ENCODE measurements around the gene TPT1.

DNA sequence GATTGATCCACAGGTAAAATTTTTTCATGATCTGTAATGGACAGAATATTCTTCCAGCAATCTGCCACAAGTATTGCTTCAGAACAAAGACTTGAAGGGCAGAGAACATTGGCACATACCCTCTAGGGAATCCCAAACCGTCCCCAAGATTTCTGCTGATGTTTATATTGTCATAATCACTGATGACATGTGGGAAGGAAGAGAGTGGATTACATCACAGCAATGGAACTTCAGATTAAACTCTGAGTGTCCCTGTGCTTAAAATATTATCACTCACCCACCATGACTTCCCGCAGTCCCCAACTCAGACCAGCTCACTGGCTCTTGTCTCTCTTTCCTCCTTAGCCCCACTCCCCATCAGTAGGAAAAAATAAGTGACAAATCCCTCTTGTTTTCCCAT is 8.5 kb upstream of the TPT1 start:
- TF ChIP-seq MAZ (IDR thresholded peaks at IDR 0.05; ENCODE audit: borderline replicate concordance, low read depth, low read length) (no peak), EP300 (IDR thresholded peaks at IDR 0.05) (no peak), POLR2AphosphoS2 (conservative IDR thresholded peaks at IDR 0.05; ENCODE audit: low read length) (no peak)
- TF ChIP-seq, protein P1, sequence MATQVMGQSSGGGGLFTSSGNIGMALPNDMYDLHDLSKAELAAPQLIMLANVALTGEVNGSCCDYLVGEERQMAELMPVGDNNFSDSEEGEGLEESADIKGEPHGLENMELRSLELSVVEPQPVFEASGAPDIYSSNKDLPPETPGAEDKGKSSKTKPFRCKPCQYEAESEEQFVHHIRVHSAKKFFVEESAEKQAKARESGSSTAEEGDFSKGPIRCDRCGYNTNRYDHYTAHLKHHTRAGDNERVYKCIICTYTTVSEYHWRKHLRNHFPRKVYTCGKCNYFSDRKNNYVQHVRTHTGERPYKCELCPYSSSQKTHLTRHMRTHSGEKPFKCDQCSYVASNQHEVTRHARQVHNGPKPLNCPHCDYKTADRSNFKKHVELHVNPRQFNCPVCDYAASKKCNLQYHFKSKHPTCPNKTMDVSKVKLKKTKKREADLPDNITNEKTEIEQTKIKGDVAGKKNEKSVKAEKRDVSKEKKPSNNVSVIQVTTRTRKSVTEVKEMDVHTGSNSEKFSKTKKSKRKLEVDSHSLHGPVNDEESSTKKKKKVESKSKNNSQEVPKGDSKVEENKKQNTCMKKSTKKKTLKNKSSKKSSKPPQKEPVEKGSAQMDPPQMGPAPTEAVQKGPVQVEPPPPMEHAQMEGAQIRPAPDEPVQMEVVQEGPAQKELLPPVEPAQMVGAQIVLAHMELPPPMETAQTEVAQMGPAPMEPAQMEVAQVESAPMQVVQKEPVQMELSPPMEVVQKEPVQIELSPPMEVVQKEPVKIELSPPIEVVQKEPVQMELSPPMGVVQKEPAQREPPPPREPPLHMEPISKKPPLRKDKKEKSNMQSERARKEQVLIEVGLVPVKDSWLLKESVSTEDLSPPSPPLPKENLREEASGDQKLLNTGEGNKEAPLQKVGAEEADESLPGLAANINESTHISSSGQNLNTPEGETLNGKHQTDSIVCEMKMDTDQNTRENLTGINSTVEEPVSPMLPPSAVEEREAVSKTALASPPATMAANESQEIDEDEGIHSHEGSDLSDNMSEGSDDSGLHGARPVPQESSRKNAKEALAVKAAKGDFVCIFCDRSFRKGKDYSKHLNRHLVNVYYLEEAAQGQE (IDR thresholded peaks at IDR 0.05), result no peak

All from A549 (cell line).